ENCODE measurements around the gene HOXC9. TPM values are rescaled to one million over a fixed set of nuclear protein-coding genes. Genes with fewer than 3 reads are reported as not detected.

Gene HOXC9
- total RNA-seq, 2 donors from 2014 or later = not detected

GRCh38 chr12:54037360-54038283 lies 37.7 kb downstream of the HOXC9 start:
- Histone ChIP-seq H3K4me3 (no peak overlapping the region), H3K27ac (no peak overlapping the region), H3K9me3 (peaks cover 0 to 2% of the 10 kb centered on the region in 2 donors), H3K27me3 (peaks cover 6 to 28% of the 10 kb centered on the region in 2 donors), H3K36me3 (no peaks in the 10 kb centered on the region), H3K4me1 (peaks cover 0 to 16% of the 10 kb centered on the region in 2 donors)
- no peak for DNase-seq (ENCODE audit: low spot score)
- TF ChIP-seq CTCF (IDR thresholded peaks at IDR 0.05) = no peak

- peaks cover 0 to 12% of the 10 kb centered on the region in 2 donors for H3K4me1 ChIP-seq
- peaks cover 0 to 20% of the 10 kb centered on the region in 2 donors for H3K27me3 ChIP-seq
- H3K27ac ChIP-seq = no peak overlapping the region
- H3K36me3 ChIP-seq = no peaks in the 10 kb centered on the region
- DNase-seq (ENCODE audit: low spot score) = no peak
- H3K4me3 ChIP-seq = no peak overlapping the region
- no peak for TF ChIP-seq CTCF (IDR thresholded peaks at IDR 0.05)
- H3K9me3 ChIP-seq = no peaks in the 10 kb centered on the region
Measured at GRCh38 chr12:54038284-54038870, 38.4 kb downstream of the HOXC9 start.

- peaks cover 0 to 14% of the 10 kb centered on the region in 2 donors for H3K27me3 ChIP-seq
- DNase-seq (ENCODE audit: low spot score) = no peak
- no peak overlapping the region for H3K27ac ChIP-seq
Measured at GRCh38 chr12:54038871-54039414, 39.0 kb downstream of the HOXC9 start.

GRCh38 chr12:54039417-54040147 lies 39.6 kb downstream of the HOXC9 start:
- Histone ChIP-seq H3K27me3 (peaks cover 0 to 14% of the 10 kb centered on the region in 2 donors), H3K27ac (no peak overlapping the region), H3K4me3 (no peak overlapping the region), H3K9me3 (no peaks in the 10 kb centered on the region), H3K4me1 (no peaks in the 10 kb centered on the region), H3K36me3 (no peaks in the 10 kb centered on the region)
- no peak for TF ChIP-seq CTCF (IDR thresholded peaks at IDR 0.05)
- DNase-seq (ENCODE audit: low spot score) = no peak

More at GRCh38 chr12:54038871-54039414, 39.0 kb downstream of the HOXC9 start:
- H3K4me1 ChIP-seq = peaks cover 0 to 6% of the 10 kb centered on the region in 2 donors
- no peak overlapping the region for H3K4me3 ChIP-seq
- TF ChIP-seq CTCF (IDR thresholded peaks at IDR 0.05) = no peak
- no peaks in the 10 kb centered on the region for H3K36me3 ChIP-seq
- H3K9me3 ChIP-seq = no peaks in the 10 kb centered on the region

- Histone ChIP-seq H3K9me3 (no peaks in the 10 kb centered on the region), H3K27ac (no peak overlapping the region), H3K4me3 (no peak overlapping the region), H3K36me3 (no peaks in the 10 kb centered on the region), H3K27me3 (peaks cover 0 to 9% of the 10 kb centered on the region in 2 donors), H3K4me1 (no peaks in the 10 kb centered on the region)
- DNase-seq (ENCODE audit: low spot score) = no peak
- TF ChIP-seq CTCF (IDR thresholded peaks at IDR 0.05) = no peak
Measured at GRCh38 chr12:54040148-54040494, 40.2 kb downstream of the HOXC9 start.
